Smooth muscle cell of bladder (primary cell): ENCODE data around the gene DNAJC7. TPM values are rescaled to one million over a fixed set of nuclear protein-coding genes. Genes with fewer than 3 reads are reported as not detected.

Experiments used
- total RNA-seq: library from RNA; depleted of rRNA; stranded (reverse); fragments of >200 nt; gene quantifications from 2 replicates; pipeline ENCODE4 v1.2.3, GENCODE V29; 2014

Gene DNAJC7
- 69.9 and 78.6 TPM in 2 replicates for total RNA-seq

GRCh38 chr17:42016941-42017865 is at the start of gene DNAJC7:
DNAJC7 (minus strand) TSS chr17:42017439; CDS start chr17:42017416, 23 bp downstream.

GRCh38 chr17:42050393-42051012 is 33.3 kb upstream of the DNAJC7 start, which contains the start of gene C17orf113:
C17orf113 (minus strand) TSS chr17:42050601; CDS start chr17:42043376, 7,225 bp downstream.

GRCh38 chr17:42019509-42020404 is 2.5 kb upstream of the DNAJC7 start, which contains the start of gene NKIRAS2:
NKIRAS2 (plus strand) TSS chr17:42020090; CDS start chr17:42021578, 1,488 bp downstream.

GRCh38 chr17:41966463-41967140 is 50.6 kb downstream of the DNAJC7 start, which contains the start of gene CNP:
CNP (plus strand) TSS chr17:41966795; CDS start chr17:41966885, 90 bp downstream.

GRCh38 chr17:41930009-41930832 is 87.0 kb downstream of the DNAJC7 start, which contains the start of gene ODAD4:
ODAD4 (plus strand) TSS chr17:41930617; CDS start chr17:41930724, 107 bp downstream.

Other genes starting within 250 kb of the DNAJC7 start
- gene JUP, start 230.7 kb downstream of the DNAJC7 start, total RNA-seq = 13.8 and 14.1 TPM in 2 replicates
- 86.2 and 106 TPM in 2 replicates for gene P3H4, start 205.5 kb downstream of the DNAJC7 start, total RNA-seq
- gene FKBP10, start 204.4 kb downstream of the DNAJC7 start, total RNA-seq = 293 and 454 TPM in 2 replicates
- 78.4 and 83.1 TPM in 2 replicates for gene NT5C3B, start 181.2 kb downstream of the DNAJC7 start, total RNA-seq
- 0.43 and 0.55 TPM in 2 replicates for gene KLHL10, start 179.6 kb downstream of the DNAJC7 start, total RNA-seq
- 26.0 and 26.2 TPM in 2 replicates for gene KLHL11, start 152.0 kb downstream of the DNAJC7 start, total RNA-seq
- 260 and 291 TPM in 2 replicates for gene ACLY, start 98.5 kb downstream of the DNAJC7 start, total RNA-seq
- gene ODAD4, start 86.8 kb downstream of the DNAJC7 start, total RNA-seq = 0.74 and 1.1 TPM in 2 replicates
- 50.9 and 64.7 TPM in 2 replicates for gene CNP, start 50.6 kb downstream of the DNAJC7 start, total RNA-seq
- gene NKIRAS2, start 2.7 kb upstream of the DNAJC7 start, total RNA-seq = 19.2 and 23.9 TPM in 2 replicates
- 0.09 and 0.14 TPM in 2 replicates for gene C17orf113, start 33.2 kb upstream of the DNAJC7 start, total RNA-seq
- gene ZNF385C, start 81.0 kb upstream of the DNAJC7 start, total RNA-seq = under 0.01 TPM in 1 of 2 replicates, not detected in the other
- gene DHX58, start 95.3 kb upstream of the DNAJC7 start, total RNA-seq = 9.8 and 10.5 TPM in 2 replicates
- gene KAT2A, start 103.9 kb upstream of the DNAJC7 start, total RNA-seq = 3.8 and 7.1 TPM in 2 replicates
- gene HSPB9, start 105.4 kb upstream of the DNAJC7 start, total RNA-seq = not detected in 2 replicates
- 53.9 and 58.8 TPM in 2 replicates for gene RAB5C, start 137.6 kb upstream of the DNAJC7 start, total RNA-seq
- gene KCNH4, start 163.7 kb upstream of the DNAJC7 start, total RNA-seq = under 0.01 TPM in 1 of 2 replicates, not detected in the other
- not detected in 2 replicates for gene HCRT, start 168.0 kb upstream of the DNAJC7 start, total RNA-seq
- gene GHDC, start 177.1 kb upstream of the DNAJC7 start, total RNA-seq = 11.5 and 14.1 TPM in 2 replicates